ENCODE data around the gene KSR1. TPM values are rescaled to one million over a fixed set of nuclear protein-coding genes. Genes with fewer than 3 reads are reported as not detected.

KSR1 gene
- total RNA-seq, 6 donors from 2014 or later: 23.0 to 94.3 (median 60.9) TPM

- TF ChIP-seq POLR2A (IDR thresholded peaks at IDR 0.05) (no peak), POLR2AphosphoS5 (IDR thresholded peaks at IDR 0.05) (no peak), EP300 (IDR thresholded peaks at IDR 0.05) (no peak), CTCF (IDR thresholded peaks at IDR 0.05) (no peak)
- Histone ChIP-seq H3K4me1 (no peaks in the 10 kb centered on the region), H3K27ac (no peak overlapping the region), H3K9me3 (no peaks in the 10 kb centered on the region), H3K27me3 (no peaks in the 10 kb centered on the region), H3K36me3 (peaks cover 3 to 96% (median 69%) of the 10 kb centered on the region in 4 donors), H3K4me3 (no peak overlapping the region)
- DNase-seq: no peak
- 93 to 94% methylated on average over 8 of the region's 8 CpGs for WGBS, 2 donors
- no peak for ATAC-seq (ENCODE audit: low FRiP score in 2 of 2)
These were observed 162.2 kb downstream of the KSR1 start for GRCh38 chr17:27618417-27618816.

GRCh38 chr17:27620721-27621120 lies 164.5 kb downstream of the KSR1 start:
- TF ChIP-seq CTCF (IDR thresholded peaks at IDR 0.05) (no peak), POLR2A (IDR thresholded peaks at IDR 0.05) (no peak), POLR2AphosphoS5 (IDR thresholded peaks at IDR 0.05) (no peak), EP300 (IDR thresholded peaks at IDR 0.05) (no peak)
- DNase-seq (no peak), ATAC-seq (ENCODE audit: low FRiP score in 2 of 2) (no peak)
- Histone ChIP-seq H3K27ac (no peak overlapping the region), H3K36me3 (peaks cover 9 to 94% (median 67%) of the 10 kb centered on the region in 4 donors), H3K4me1 (no peaks in the 10 kb centered on the region), H3K9me3 (no peaks in the 10 kb centered on the region), H3K27me3 (no peaks in the 10 kb centered on the region), H3K4me3 (no peak overlapping the region)
- 70 to 71% methylated on average over 9 of the region's 9 CpGs for WGBS, 2 donors

GRCh38 chr17:27621536-27621935 lies 165.3 kb downstream of the KSR1 start:
- Histone ChIP-seq H3K4me1 (no peaks in the 10 kb centered on the region), H3K27me3 (no peaks in the 10 kb centered on the region), H3K36me3 (peaks cover 9 to 98% (median 63%) of the 10 kb centered on the region in 4 donors), H3K27ac (no peak overlapping the region), H3K4me3 (no peak overlapping the region), H3K9me3 (no peaks in the 10 kb centered on the region)
- DNase-seq (no peak), ATAC-seq (ENCODE audit: low FRiP score in 2 of 2) (no peak)
- 97 to 98% methylated on average over 4 of the region's 4 CpGs for WGBS, 2 donors
- TF ChIP-seq CTCF (IDR thresholded peaks at IDR 0.05): no peak
- no peak for TF ChIP-seq EP300 (IDR thresholded peaks at IDR 0.05)
- TF ChIP-seq POLR2AphosphoS5 (IDR thresholded peaks at IDR 0.05): no peak
- TF ChIP-seq POLR2A (IDR thresholded peaks at IDR 0.05): no peak

- H3K4me3 ChIP-seq: no peak overlapping the region
- WGBS, 2 donors: 93% methylated on average over 9 to 10 of the region's 10 CpGs
- H3K9me3 ChIP-seq: no peaks in the 10 kb centered on the region
- no peak overlapping the region for H3K27ac ChIP-seq
- TF ChIP-seq CTCF (IDR thresholded peaks at IDR 0.05): no peak
- no peak for TF ChIP-seq EP300 (IDR thresholded peaks at IDR 0.05)
- TF ChIP-seq POLR2AphosphoS5 (IDR thresholded peaks at IDR 0.05): no peak
- no peak for TF ChIP-seq POLR2A (IDR thresholded peaks at IDR 0.05)
- no peaks in the 10 kb centered on the region for H3K27me3 ChIP-seq
- DNase-seq: no peak
- no peaks in the 10 kb centered on the region for H3K4me1 ChIP-seq
- ATAC-seq (ENCODE audit: low FRiP score in 2 of 2): no peak
- H3K36me3 ChIP-seq: peaks cover 9 to 98% (median 58%) of the 10 kb centered on the region in 4 donors
These were observed 165.8 kb downstream of the KSR1 start for GRCh38 chr17:27621942-27622559.

GRCh38 chr17:27622986-27623385 lies 166.7 kb downstream of the KSR1 start:
- Histone ChIP-seq H3K4me1 (no peaks in the 10 kb centered on the region), H3K4me3 (no peak overlapping the region), H3K36me3 (peaks cover 6 to 88% (median 50%) of the 10 kb centered on the region in 4 donors), H3K27me3 (no peaks in the 10 kb centered on the region), H3K27ac (no peak overlapping the region), H3K9me3 (no peaks in the 10 kb centered on the region)
- TF ChIP-seq EP300 (IDR thresholded peaks at IDR 0.05) (no peak), POLR2A (IDR thresholded peaks at IDR 0.05) (no peak), POLR2AphosphoS5 (IDR thresholded peaks at IDR 0.05) (no peak), CTCF (IDR thresholded peaks at IDR 0.05) (no peak)
- DNase-seq (no peak), ATAC-seq (ENCODE audit: low FRiP score in 2 of 2) (peak in 1 of 2 donors; percentile 37)
- 83 to 93% methylated on average over 4 of the region's 4 CpGs for WGBS, 2 donors

Data from upper lobe of left lung (tissue), 6 donors.